DND-41 (cell line): Measurements from ENCODE around the gene CREB3L2.
A peak's percentile ranks its signal among the peaks of the same experiment; 100 is the strongest.

Experiments
- ATAC-seq: fragments of 200-7000 bp; cut with Tn5 transposase; 3 replicates; pipeline ENCODE4 v1.9.1; 2021; ENCODE audit warnings: low read depth; ENCODE audit not compliant: insufficient read depth
- DNase-seq: peaks from one replicate; pipeline ENCODE4 v3.0.0-alpha.2; 2020
- H2AFZ ChIP-seq: 2 replicates; pipeline ENCODE4 v1.6.0; 2012; ENCODE audit warnings: low read depth, low read length
- H3K27ac ChIP-seq: 2 replicates; pipeline ENCODE4 v1.5.1; 2012; ENCODE audit warnings: low read length, inconsistent platforms
- H3K27me3 ChIP-seq: fragments of 200-600 bp; sonication (generic); 2 replicates; pipeline ENCODE4 v1.6.0; 2012; ENCODE audit warnings: low read length, mild to moderate bottlenecking, inconsistent platforms; ENCODE audit not compliant: insufficient read depth, poor library complexity
- H3K36me3 ChIP-seq: 2 replicates; pipeline ENCODE4 v1.5.1; 2012; ENCODE audit warnings: low read length, inconsistent platforms; ENCODE audit not compliant: insufficient read depth
- H3K4me1 ChIP-seq: 2 replicates; pipeline ENCODE4 v1.5.1; 2012; ENCODE audit warnings: mild to moderate bottlenecking, low read length; ENCODE audit not compliant: insufficient read depth
- H3K4me2 ChIP-seq: 2 replicates; pipeline ENCODE4 v1.6.0; 2012; ENCODE audit warnings: mild to moderate bottlenecking, moderate library complexity, low read length, inconsistent platforms; ENCODE audit not compliant: insufficient read depth
- H3K4me3 ChIP-seq, 2 experiments: fragments of 200-600 bp in 1 of 2; shearing (Covaris generic) in 1 of 2; 2 replicates each; pipeline ENCODE4 v1.5.1; 2012 to 2016; ENCODE audit warnings: inconsistent platforms in 2 of 2, low read length in 2 of 2, mild to moderate bottlenecking in 2 of 2, low read depth in 1 of 2, moderate library complexity in 1 of 2
- H3K79me2 ChIP-seq: 2 replicates; pipeline ENCODE4 v1.6.0; 2012; ENCODE audit warnings: low read length, inconsistent platforms; ENCODE audit not compliant: insufficient read depth
- H3K9ac ChIP-seq: 2 replicates; pipeline ENCODE4 v1.6.0; 2012; ENCODE audit warnings: low read depth, mild to moderate bottlenecking, inconsistent platforms, low read length, moderate library complexity
- H3K9me3 ChIP-seq: 2 replicates; pipeline ENCODE4 v1.5.1; 2012; ENCODE audit warnings: low read length, moderate library complexity, mild to moderate bottlenecking, inconsistent platforms; ENCODE audit not compliant: insufficient read depth, severe bottlenecking
- H4K20me1 ChIP-seq: 2 replicates; pipeline ENCODE4 v1.6.0; 2012; ENCODE audit warnings: low read length; ENCODE audit not compliant: insufficient read depth
- EZH2 ChIP-seq: IDR thresholded peaks from 3 replicates; pipeline ENCODE4 v1.6.1; 2012; ENCODE audit warnings: borderline replicate concordance, low read depth, mild to moderate bottlenecking, moderate library complexity, low read length, inconsistent platforms; ENCODE audit not compliant: severe bottlenecking
- TF ChIP-seq, protein P1 (sequence below): IDR thresholded peaks from 2 replicates; pipeline ENCODE4 v1.5.1; 2012; ENCODE audit warnings: borderline replicate concordance, low read length, moderate library complexity, mild to moderate bottlenecking; ENCODE audit not compliant: poor library complexity, severe bottlenecking; ENCODE audit errors: extremely low read depth

The CREB3L2 gene

DNA sequence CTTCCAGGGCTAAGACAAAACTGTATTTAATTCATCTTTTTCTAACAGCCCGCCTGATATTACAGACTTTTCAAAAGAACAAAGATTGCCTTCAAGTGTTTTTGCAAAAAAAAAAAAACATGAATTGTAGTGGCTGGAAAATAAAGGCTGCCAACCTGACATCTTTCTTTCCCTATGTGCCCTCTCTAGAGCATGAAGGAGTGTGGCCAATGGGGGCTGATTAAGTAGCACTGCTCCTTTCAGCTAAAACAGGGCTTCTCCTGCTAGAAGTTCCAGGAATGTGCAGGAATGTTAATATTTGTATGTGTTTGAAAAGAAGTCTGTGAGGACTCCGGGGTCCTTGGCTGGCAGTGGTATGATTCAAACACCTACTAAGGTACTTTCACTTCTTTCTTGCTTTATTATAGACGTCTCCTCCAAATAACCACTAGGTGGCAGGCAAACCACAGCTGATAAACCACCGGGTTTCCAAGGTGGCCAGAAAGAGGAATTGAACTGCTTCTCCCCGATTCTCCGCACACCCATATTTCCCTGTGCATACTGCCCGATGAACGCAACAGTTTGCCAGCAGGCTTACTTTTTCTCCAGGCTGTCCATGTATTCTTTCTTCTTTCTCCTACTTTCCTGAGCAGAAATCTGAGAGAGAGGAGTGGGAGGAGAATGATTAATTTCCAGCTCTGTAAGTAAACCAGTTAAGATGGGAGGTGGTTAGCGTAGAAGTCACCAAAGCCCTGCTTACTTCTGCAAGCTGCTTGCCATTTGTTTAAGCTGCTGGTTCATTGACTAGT lies 98.3 kb downstream of the CREB3L2 start:
- TF ChIP-seq, protein P1, sequence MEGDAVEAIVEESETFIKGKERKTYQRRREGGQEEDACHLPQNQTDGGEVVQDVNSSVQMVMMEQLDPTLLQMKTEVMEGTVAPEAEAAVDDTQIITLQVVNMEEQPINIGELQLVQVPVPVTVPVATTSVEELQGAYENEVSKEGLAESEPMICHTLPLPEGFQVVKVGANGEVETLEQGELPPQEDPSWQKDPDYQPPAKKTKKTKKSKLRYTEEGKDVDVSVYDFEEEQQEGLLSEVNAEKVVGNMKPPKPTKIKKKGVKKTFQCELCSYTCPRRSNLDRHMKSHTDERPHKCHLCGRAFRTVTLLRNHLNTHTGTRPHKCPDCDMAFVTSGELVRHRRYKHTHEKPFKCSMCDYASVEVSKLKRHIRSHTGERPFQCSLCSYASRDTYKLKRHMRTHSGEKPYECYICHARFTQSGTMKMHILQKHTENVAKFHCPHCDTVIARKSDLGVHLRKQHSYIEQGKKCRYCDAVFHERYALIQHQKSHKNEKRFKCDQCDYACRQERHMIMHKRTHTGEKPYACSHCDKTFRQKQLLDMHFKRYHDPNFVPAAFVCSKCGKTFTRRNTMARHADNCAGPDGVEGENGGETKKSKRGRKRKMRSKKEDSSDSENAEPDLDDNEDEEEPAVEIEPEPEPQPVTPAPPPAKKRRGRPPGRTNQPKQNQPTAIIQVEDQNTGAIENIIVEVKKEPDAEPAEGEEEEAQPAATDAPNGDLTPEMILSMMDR = peak; percentile 88
- no peak for TF ChIP-seq EZH2
- H3K27me3 ChIP-seq = no peaks in the 10 kb centered on the region
- H3K4me2 ChIP-seq = peak overlapping the region; percentile 32; the same call in 1 of the 2 replicates
- peaks cover 16% of the 10 kb centered on the region; the same call in 1 of the 2 replicates for H3K36me3 ChIP-seq
- no peaks in the 10 kb centered on the region for H4K20me1 ChIP-seq
- H3K9me3 ChIP-seq = no peaks in the 10 kb centered on the region
- H2AFZ ChIP-seq = peak overlapping the region; percentile 6; the same call in 1 of the 2 replicates
- H3K9ac ChIP-seq = no peak overlapping the region
- peak; percentile 71 for ATAC-seq
- H3K27ac ChIP-seq = no peak overlapping the region
- peaks cover 12% of the 10 kb centered on the region for H3K4me1 ChIP-seq
- H3K79me2 ChIP-seq = no peaks in the 10 kb centered on the region
- H3K4me3 ChIP-seq = no peak overlapping the region
- DNase-seq = peak; percentile 65

DNA sequence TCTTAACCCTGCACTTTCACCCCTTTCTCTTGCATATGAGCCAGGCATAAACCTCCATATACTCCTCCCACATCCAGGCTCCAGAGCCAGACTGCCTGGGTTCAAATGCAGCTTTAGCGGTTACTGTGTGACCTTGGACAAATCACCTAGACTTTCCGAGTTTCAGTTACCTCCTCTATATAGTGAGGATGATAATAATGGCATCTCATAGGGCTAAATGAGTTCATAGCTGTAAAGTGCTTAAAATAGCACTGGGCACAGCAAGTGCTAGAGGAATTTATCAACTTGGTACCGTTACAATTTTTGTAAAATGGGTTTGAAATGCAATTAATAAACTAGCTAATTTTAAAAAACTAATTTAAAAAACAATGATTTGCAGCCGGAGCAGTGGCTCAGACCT lies 101.7 kb downstream of the CREB3L2 start:
- Histone ChIP-seq H4K20me1 (no peaks in the 10 kb centered on the region), H3K4me2 (no peak overlapping the region), H3K9me3 (no peaks in the 10 kb centered on the region), H3K79me2 (no peaks in the 10 kb centered on the region), H2AFZ (no peak overlapping the region), H3K36me3 (peaks cover 5% of the 10 kb centered on the region; the same call in 1 of the 2 replicates), H3K4me1 (peaks cover 12% of the 10 kb centered on the region), H3K27ac (no peak overlapping the region), H3K9ac (no peak overlapping the region), H3K4me3 (no peak overlapping the region), H3K27me3 (no peaks in the 10 kb centered on the region)
- no peak for DNase-seq
- ATAC-seq = no peak
- TF ChIP-seq, protein P1 = no peak
- TF ChIP-seq EZH2 = no peak

DNA sequence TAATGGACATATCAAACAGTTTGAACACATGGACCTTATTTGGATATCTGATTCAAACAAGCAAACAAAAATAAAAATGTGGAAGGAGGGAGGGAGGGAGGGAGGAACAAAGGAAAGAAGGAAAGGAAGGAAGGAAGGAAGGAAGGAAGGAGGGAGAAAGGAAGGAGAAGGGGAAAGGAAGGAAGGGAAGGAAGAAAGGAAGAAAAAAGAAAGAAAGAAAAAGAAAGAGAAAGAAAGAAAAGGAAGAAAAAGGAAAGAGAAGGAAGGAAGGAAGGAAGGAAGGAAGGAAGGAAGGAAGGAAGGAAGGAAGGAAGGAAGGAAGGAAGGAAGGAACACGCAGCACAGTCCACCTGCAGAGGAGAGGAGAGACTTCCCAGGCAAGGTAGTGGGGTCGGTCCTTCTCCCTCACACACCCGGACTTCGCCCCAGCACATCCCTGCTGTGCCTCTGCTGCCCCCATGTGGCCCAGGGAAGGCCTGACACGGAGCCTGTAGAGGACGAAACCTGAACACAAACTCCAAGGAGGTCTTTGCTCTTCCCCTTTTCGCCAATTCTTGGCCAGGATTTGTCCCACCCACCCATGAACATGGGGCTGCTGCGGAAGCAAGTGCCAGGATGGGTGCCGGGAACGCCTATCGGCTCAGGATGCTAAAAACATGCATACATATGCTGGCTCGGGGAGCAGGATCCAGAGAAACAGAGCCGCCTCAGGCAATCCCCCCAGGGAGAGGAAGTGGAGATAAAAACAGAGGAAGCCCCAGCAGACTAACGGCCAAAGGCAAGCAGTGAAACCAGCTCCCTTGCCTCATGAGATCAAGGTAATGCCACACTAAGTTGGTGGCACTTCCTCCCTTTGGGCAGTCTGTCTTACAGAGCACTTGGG lies 102.8 kb downstream of the CREB3L2 start:
- H4K20me1 ChIP-seq = no peaks in the 10 kb centered on the region
- peak overlapping the region; percentile 72 for H2AFZ ChIP-seq
- DNase-seq = peak; percentile 80
- H3K4me3 ChIP-seq = no peak overlapping the region
- H3K27me3 ChIP-seq = no peaks in the 10 kb centered on the region
- H3K36me3 ChIP-seq = peaks cover 5% of the 10 kb centered on the region; the same call in 1 of the 2 replicates
- peak; percentile 95 for ATAC-seq
- H3K9ac ChIP-seq = no peak overlapping the region
- peak overlapping the region; percentile 56 for H3K4me2 ChIP-seq
- no peaks in the 10 kb centered on the region for H3K9me3 ChIP-seq
- no peaks in the 10 kb centered on the region for H3K79me2 ChIP-seq
- 0 out of 2 replicates have a peak overlapping the region, but pooled peaks have one; percentile 41 for H3K27ac ChIP-seq
- H3K4me1 ChIP-seq = peaks cover 12% of the 10 kb centered on the region
- TF ChIP-seq, protein P1 = peak; percentile 97
- TF ChIP-seq EZH2 = no peak
